AG09309 (cell line): ENCODE results near the gene RNASEL.
A peak's percentile ranks its signal among the peaks of the same experiment; 100 is the strongest.

ENCODE experiments used
- DNase-seq: peaks from one replicate; pipeline ENCODE4 v3.0.0-alpha.2; 2010; ENCODE audit warnings: low read depth
- H3K4me3 ChIP-seq: 2 replicates; pipeline ENCODE4 v1.5.1; 2011; ENCODE audit warnings: mild to moderate bottlenecking, low read depth, low read length, moderate library complexity; ENCODE audit not compliant: control insufficient read depth
- TF ChIP-seq, protein P1 (sequence below): IDR thresholded peaks from 2 replicates; pipeline ENCODE4 v1.5.1; 2011; ENCODE audit warnings: mild to moderate bottlenecking, low read depth, low read length, inconsistent platforms; ENCODE audit not compliant: insufficient read depth, control insufficient read depth; ENCODE audit errors: missing control alignments

The RNASEL gene, protein sequence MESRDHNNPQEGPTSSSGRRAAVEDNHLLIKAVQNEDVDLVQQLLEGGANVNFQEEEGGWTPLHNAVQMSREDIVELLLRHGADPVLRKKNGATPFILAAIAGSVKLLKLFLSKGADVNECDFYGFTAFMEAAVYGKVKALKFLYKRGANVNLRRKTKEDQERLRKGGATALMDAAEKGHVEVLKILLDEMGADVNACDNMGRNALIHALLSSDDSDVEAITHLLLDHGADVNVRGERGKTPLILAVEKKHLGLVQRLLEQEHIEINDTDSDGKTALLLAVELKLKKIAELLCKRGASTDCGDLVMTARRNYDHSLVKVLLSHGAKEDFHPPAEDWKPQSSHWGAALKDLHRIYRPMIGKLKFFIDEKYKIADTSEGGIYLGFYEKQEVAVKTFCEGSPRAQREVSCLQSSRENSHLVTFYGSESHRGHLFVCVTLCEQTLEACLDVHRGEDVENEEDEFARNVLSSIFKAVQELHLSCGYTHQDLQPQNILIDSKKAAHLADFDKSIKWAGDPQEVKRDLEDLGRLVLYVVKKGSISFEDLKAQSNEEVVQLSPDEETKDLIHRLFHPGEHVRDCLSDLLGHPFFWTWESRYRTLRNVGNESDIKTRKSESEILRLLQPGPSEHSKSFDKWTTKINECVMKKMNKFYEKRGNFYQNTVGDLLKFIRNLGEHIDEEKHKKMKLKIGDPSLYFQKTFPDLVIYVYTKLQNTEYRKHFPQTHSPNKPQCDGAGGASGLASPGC

DNA sequence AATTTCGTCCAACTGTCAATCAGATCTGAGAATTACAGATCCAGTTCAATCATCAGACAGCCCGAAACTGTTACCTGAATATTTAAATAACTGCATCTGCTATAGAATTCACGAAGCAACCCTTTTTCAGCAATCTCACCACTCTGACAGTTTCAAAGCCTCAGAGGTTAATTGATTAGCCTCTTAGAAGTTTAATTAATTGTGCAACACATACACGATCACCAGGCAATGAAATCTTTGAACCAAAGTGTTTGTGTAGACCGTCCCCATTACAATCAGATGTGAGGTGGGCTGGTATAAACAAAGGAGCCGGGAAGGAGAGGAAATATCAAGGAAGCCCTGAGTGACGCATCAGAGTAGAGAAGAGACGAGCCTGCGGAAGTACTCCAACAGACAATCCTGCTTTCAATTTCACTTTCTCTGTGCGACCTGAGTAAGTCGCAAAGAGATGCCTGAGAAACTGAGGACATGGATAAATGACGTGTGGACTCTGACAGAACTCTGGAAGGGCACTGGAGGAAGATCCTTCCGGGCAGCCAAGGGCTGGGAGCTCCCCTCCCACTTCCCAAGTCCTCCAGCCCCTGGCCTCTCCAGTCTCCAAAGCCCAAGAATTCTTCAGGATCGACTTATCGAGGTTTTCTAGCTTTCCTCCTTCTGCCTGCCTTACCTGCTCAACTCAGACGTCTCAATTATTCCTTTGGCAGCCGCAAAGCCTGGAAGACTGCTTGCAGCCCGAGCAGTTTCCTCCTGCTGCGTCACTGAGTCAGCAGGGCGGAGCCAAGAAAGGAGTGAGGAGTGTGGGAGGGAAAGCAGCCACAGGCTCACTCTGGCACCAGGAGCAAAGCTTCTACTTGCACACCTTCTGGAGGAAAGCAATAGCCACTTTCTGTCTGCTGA is at the start of gene RNASEL:
Gene RNASEL (minus strand): TSS at position 757 of the 897 bp plus-strand sequence. CDS start 2,450 bp downstream, outside the sequence.
- TF ChIP-seq, protein P1, sequence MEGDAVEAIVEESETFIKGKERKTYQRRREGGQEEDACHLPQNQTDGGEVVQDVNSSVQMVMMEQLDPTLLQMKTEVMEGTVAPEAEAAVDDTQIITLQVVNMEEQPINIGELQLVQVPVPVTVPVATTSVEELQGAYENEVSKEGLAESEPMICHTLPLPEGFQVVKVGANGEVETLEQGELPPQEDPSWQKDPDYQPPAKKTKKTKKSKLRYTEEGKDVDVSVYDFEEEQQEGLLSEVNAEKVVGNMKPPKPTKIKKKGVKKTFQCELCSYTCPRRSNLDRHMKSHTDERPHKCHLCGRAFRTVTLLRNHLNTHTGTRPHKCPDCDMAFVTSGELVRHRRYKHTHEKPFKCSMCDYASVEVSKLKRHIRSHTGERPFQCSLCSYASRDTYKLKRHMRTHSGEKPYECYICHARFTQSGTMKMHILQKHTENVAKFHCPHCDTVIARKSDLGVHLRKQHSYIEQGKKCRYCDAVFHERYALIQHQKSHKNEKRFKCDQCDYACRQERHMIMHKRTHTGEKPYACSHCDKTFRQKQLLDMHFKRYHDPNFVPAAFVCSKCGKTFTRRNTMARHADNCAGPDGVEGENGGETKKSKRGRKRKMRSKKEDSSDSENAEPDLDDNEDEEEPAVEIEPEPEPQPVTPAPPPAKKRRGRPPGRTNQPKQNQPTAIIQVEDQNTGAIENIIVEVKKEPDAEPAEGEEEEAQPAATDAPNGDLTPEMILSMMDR: no peak
- no peak for DNase-seq

DNA sequence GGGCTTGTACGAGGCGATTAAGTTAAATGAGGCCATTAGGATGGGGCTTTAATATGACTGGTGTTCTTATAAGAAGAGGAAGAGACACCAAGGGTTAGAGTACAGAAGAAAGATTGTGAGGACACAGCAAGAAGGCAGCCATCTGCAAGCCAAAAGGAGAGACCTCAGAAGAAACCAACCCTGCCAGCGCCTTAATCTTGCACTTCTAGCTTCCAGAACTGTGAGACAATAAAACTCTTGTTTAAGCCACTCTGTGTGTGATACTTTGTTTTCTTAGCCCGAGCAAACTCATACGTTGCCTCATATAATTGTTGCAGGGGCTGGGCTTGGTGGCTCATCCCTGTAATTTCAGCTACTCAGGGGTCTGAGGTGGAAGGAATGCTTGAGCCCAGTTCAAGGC is 48.7 kb upstream of the RNASEL start:
- TF ChIP-seq, protein P1: no peak
- H3K4me3 ChIP-seq: no peak overlapping the region
- no peak for DNase-seq

More for the DNA sequence above, at the start of gene RNASEL:
- peak within 1 kb of the TSS; percentile 88 for H3K4me3 ChIP-seq

DNA sequence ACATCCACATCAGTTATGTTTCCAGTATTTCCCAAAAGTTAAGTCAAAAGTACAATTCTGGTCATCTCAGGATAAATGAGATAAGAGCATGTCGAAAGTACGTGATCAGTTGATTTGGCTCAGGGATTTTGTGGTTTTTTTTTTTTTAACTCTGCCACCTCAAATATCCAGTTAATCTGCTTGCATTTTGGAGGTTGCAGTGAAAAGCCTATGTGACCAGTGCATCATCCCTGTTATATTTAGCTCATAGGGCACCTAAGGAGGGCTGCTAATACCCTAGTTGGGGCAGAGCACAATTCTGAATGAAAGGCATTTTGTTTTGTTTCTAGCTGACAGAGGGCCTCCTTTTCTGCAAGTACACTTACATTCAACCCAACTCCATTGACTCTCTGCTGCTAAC is 46.8 kb upstream of the RNASEL start:
- DNase-seq: no peak
- no peak overlapping the region for H3K4me3 ChIP-seq
- TF ChIP-seq, protein P1: no peak

DNA sequence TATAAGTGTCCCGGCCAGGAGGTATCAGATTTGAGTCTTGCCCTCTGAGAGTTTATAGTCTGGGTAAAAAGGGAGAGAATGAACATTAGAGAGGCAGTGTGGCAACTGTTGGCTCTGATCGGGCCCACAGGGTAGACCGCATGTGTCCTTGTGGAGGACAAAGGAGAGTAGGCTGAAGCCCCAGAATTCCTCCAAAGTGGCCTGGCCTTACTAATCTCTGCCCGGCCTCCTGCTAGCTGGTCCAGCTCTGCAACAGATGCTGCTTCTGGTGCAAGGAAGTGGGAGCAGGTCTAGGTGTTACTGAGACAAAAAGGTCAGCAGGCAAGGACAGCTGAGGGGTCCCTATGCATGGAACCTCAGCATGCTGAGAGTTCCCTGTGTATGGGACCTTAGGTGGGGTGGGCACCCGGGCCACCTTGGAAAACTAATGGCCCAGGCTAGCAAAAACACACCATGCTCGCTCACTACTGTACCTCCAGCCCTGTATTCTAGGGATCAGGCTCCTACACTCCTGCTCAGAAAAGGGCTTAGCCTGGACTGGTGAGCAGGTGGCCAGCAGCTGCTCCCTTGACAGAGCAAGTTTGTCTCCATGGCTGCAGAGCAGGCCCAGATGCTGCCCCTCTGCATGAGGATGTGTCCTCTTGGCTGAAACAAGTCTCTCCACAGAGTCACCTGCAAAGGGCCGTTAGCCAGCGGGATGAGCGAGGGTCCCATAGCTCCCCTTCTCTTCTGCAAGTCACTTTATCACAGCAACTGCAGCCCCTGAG is 45.4 kb upstream of the RNASEL start:
- no peak overlapping the region for H3K4me3 ChIP-seq
- DNase-seq: no peak
- TF ChIP-seq, protein P1: no peak

DNA sequence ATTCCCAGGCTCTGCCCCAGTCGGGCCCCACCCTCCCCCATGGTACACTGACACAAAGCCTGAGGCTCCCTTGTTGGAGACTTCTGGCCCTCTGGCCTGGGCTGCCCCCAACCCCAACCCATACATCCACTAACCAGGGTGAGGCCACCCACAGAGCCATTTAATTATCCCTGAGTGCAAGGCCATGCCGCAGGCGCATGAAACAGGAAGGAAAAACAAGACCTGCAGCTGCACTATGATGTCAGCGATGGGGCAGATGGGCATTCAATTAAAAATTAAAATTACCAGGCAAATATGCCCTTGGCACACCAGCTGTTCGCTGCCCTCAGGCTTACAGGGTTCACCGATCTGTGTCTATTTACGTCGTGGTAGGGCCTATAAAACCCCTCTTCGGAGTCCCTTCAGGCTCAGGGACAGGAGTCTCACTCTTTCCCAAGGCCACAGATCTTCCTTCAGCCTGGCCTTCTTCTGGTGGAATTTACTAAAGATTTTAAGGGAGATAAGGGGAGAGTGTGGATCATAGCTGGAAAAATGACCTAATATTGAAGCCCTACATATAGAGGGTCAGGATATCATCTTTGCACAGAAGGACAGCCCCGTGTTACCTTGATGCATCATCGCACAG is 44.7 kb upstream of the RNASEL start:
- TF ChIP-seq, protein P1: no peak
- no peak for DNase-seq
- no peak overlapping the region for H3K4me3 ChIP-seq
